Sigmoid colon (tissue), 7 donors: ENCODE measurements around the gene PI4KA. TPM values are rescaled to one million over a fixed set of nuclear protein-coding genes. Genes with fewer than 3 reads are reported as not detected.

Experiments
- DNase-seq: peaks from one replicate; pipeline ENCODE4 v3.0.0-alpha.2; 2019
- H3K27ac ChIP-seq, 4 donors: fragments of 200-600 bp; sonication (generic); one replicate each; pipeline ENCODE4 v1.5.1; 2016 to 2019; ENCODE audit warnings: mild to moderate bottlenecking in 1 of 4
- H3K27me3 ChIP-seq, 3 donors: fragments of 200-600 bp; sonication (generic); one replicate each; pipeline ENCODE4 v1.5.1; 2019; ENCODE audit warnings: mild to moderate bottlenecking in 1 of 3
- H3K36me3 ChIP-seq, 4 donors: fragments of 200-600 bp; sonication (generic); one replicate each; pipeline ENCODE4 v1.5.1; 2016 to 2019
- H3K4me1 ChIP-seq, 4 donors: fragments of 200-600 bp; sonication (generic); one replicate each; pipeline ENCODE4 v1.5.1; 2017 to 2019
- H3K4me3 ChIP-seq, 4 donors: fragments of 200-600 bp; sonication (generic); one replicate each; pipeline ENCODE4 v1.5.1; 2017 to 2019; ENCODE audit warnings: mild to moderate bottlenecking in 2 of 4, moderate library complexity in 1 of 4
- H3K9me3 ChIP-seq, 4 donors: fragments of 200-600 bp in 3 of 4; sonication (generic) in 3 of 4; one replicate each; pipeline versions ENCODE4 v1.5.1 to v1.6.1; 2013 to 2019
- CTCF ChIP-seq, 4 experiments: fragments of 450-650 bp in 3 of 4; fragments of 200-600 bp in 1 of 4; IDR thresholded peaks; one replicate each; pipeline ENCODE4 v1.5.1; 2016 to 2019; ENCODE audit warnings: antibody characterized with exemption in 4 of 4, mild to moderate bottlenecking in 3 of 4, moderate library complexity in 2 of 4
- EP300 ChIP-seq, 4 donors: sonication (generic); formaldehyde crosslinking; IDR thresholded peaks; one replicate each; pipeline ENCODE4 v1.6.1; 2017; ENCODE audit warnings: antibody characterized with exemption in 4 of 4
- POLR2A ChIP-seq, 2 donors: fragments of 450-650 bp; IDR thresholded peaks; one replicate each; pipeline ENCODE4 v1.6.1; 2016; ENCODE audit warnings: antibody characterized with exemption in 2 of 2, mild to moderate bottlenecking in 2 of 2, moderate library complexity in 2 of 2
- POLR2AphosphoS5 ChIP-seq, 4 donors: sonication (generic); formaldehyde crosslinking; IDR thresholded peaks; one replicate each; pipeline ENCODE4 v1.6.1; 2017; ENCODE audit warnings: antibody characterized with exemption in 4 of 4
- WGBS, 2 donors: extraction: QIAGEN DNeasy Blood & Tissue Kit; methylation state at CpG; one replicate each; pipeline ENCODE4 v1.1.7; 2013; 5-methylcytosine and 5-hydroxymethylcytosine counted together
- intact Hi-C: fragments of 100-400 bp; cut with DNase I; formaldehyde crosslinking; loops from one replicate; pipeline ENCODE4 v1.15.1; 2023
- polyA plus RNA-seq, 3 donors: library from polyadenylated mRNA; stranded (reverse); fragments of 200-250 nt; gene quantifications; one replicate each; pipeline ENCODE4 v1.2.3, GENCODE V29; 2013
- total RNA-seq, 4 donors: library from RNA; depleted of rRNA; stranded (reverse); fragments of >200 nt; gene quantifications; one replicate each; pipeline ENCODE4 v1.1.0, GENCODE V29; 2016
- donor health status: healthy with polysubstance abuse.
- donor health status: Bipolar disorder and iron deficiency.
- donor health status: healthy.

The PI4KA gene
- total and polyA plus RNA-seq, 7 donors = 26.1 to 137 (median 63.5) TPM

GRCh38 chr22:20661473-20661872 is 197.1 kb downstream of the PI4KA start:
- DNase-seq = no peak
- Histone ChIP-seq H3K9me3 (peaks cover 0 to 5% (median 0%) of the 10 kb centered on the region in 4 donors), H3K27ac (no peak overlapping the region), H3K36me3 (no peaks in the 10 kb centered on the region), H3K27me3 (peaks cover 0 to 11% (median 0%) of the 10 kb centered on the region in 3 donors), H3K4me1 (no peaks in the 10 kb centered on the region), H3K4me3 (no peak overlapping the region)
- no peak for TF ChIP-seq POLR2AphosphoS5 (IDR thresholded peaks at IDR 0.05)
- no peak for TF ChIP-seq EP300 (IDR thresholded peaks at IDR 0.05)
- no peak for TF ChIP-seq POLR2A (IDR thresholded peaks at IDR 0.05)
- TF ChIP-seq CTCF (IDR thresholded peaks at IDR 0.05) = no peak
- intact Hi-C loops = no loop called here
- 86 to 88% methylated on average over 1 of the region's 1 CpG for WGBS, 2 donors

DNA sequence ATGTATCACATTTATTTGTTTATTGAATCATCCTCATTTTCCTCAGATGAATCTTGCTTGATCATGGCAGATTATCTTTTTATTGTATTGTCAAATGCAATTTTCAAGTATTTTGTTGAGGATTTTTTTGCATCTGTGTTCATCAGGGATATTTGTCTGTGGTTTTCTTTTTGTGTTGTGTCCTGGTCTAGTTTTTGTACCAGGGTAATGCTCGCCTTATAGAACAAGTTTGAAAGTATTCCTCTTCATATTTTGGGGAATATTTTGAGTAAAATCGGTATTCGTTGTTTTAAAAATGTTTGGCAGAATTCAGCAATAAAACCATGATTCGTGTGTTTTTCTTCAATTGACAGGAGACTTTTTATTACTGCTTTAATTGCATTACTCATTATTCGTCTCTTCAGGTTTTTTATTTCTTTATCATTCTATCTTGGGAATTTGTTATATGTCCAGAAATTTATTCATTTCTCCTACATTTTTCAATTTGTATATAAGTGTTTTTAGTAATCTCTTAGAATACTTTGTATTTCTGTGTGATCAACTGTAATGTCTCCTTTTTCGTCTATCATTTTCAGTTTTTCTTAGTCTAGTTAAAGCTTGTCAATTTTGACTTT is 198.1 kb downstream of the PI4KA start:
- DNase-seq = no peak
- H3K9me3 ChIP-seq = peaks cover 0 to 5% (median 0%) of the 10 kb centered on the region in 4 donors
- no peak overlapping the region for H3K27ac ChIP-seq
- 68 to 83% methylated on average over 6 of the region's 6 CpGs for WGBS, 2 donors
- no peaks in the 10 kb centered on the region for H3K36me3 ChIP-seq
- no peaks in the 10 kb centered on the region for H3K4me1 ChIP-seq
- H3K27me3 ChIP-seq = peaks cover 0 to 11% (median 0%) of the 10 kb centered on the region in 3 donors
- TF ChIP-seq CTCF (IDR thresholded peaks at IDR 0.05) (no peak), POLR2AphosphoS5 (IDR thresholded peaks at IDR 0.05) (no peak), EP300 (IDR thresholded peaks at IDR 0.05) (no peak), POLR2A (IDR thresholded peaks at IDR 0.05) (no peak)
- no peak overlapping the region for H3K4me3 ChIP-seq
- intact Hi-C loops = no loop called here

GRCh38 chr22:20659920-20660319 is 198.7 kb downstream of the PI4KA start:
- no peak overlapping the region for H3K27ac ChIP-seq
- no peaks in the 10 kb centered on the region for H3K36me3 ChIP-seq
- H3K4me1 ChIP-seq = no peaks in the 10 kb centered on the region
- no peak overlapping the region for H3K4me3 ChIP-seq
- TF ChIP-seq POLR2AphosphoS5 (IDR thresholded peaks at IDR 0.05) (no peak), CTCF (IDR thresholded peaks at IDR 0.05) (no peak), POLR2A (IDR thresholded peaks at IDR 0.05) (no peak), EP300 (IDR thresholded peaks at IDR 0.05) (no peak)
- peaks cover 0 to 5% (median 0%) of the 10 kb centered on the region in 4 donors for H3K9me3 ChIP-seq
- H3K27me3 ChIP-seq = peaks cover 0 to 11% (median 0%) of the 10 kb centered on the region in 3 donors
- WGBS, 2 donors = 60 to 79% methylated on average over 2 of the region's 2 CpGs
- intact Hi-C loops = no loop called here
- no peak for DNase-seq

- Histone ChIP-seq H3K27me3 (peaks cover 0 to 11% (median 0%) of the 10 kb centered on the region in 3 donors), H3K27ac (no peak overlapping the region), H3K36me3 (no peaks in the 10 kb centered on the region), H3K4me3 (no peak overlapping the region), H3K4me1 (no peaks in the 10 kb centered on the region), H3K9me3 (peaks cover 0 to 5% (median 0%) of the 10 kb centered on the region in 4 donors)
- DNase-seq = no peak
- no peak for TF ChIP-seq EP300 (IDR thresholded peaks at IDR 0.05)
- TF ChIP-seq POLR2A (IDR thresholded peaks at IDR 0.05) = no peak
- TF ChIP-seq CTCF (IDR thresholded peaks at IDR 0.05) = no peak
- no peak for TF ChIP-seq POLR2AphosphoS5 (IDR thresholded peaks at IDR 0.05)
- WGBS, 2 donors = 65 to 87% methylated on average over 1 of the region's 1 CpG
- intact Hi-C loops = no loop called here
Measured at GRCh38 chr22:20659258-20659657, 199.4 kb downstream of the PI4KA start.
